Testis (tissue), 3 donors: Measurements from ENCODE around the gene TTF2. TPM values are rescaled to one million over a fixed set of nuclear protein-coding genes. Genes with fewer than 3 reads are reported as not detected.

Source experiments
- DNase-seq: peaks from one replicate; pipeline ENCODE4 v3.0.0-alpha.2; 2019
- H3K27ac ChIP-seq, 2 donors: fragments of 200-600 bp; sonication (generic); one replicate each; pipeline ENCODE4 v1.5.1; 2019
- H3K27me3 ChIP-seq: fragments of 200-600 bp; sonication (generic); one replicate; pipeline ENCODE4 v1.5.1; 2019
- H3K36me3 ChIP-seq: fragments of 200-600 bp; sonication (generic); one replicate; pipeline ENCODE4 v1.5.1; 2017; ENCODE audit warnings: low read depth; ENCODE audit errors: missing control alignments
- H3K4me1 ChIP-seq: fragments of 200-600 bp; sonication (generic); one replicate; pipeline ENCODE4 v1.5.1; 2019
- H3K4me3 ChIP-seq, 2 donors: fragments of 200-600 bp; sonication (generic); one replicate each; pipeline ENCODE4 v1.5.1; 2017 to 2019
- H3K9me3 ChIP-seq: fragments of 200-600 bp; sonication (generic); one replicate; pipeline ENCODE4 v1.5.1; 2017
- POLR2A ChIP-seq: fragments of 450-650 bp; IDR thresholded peaks from one replicate; pipeline ENCODE4 v1.6.1; 2017; ENCODE audit warnings: antibody characterized with exemption, mild to moderate bottlenecking, moderate library complexity
- WGBS, 2 donors: methylation state at CpG; one replicate each; pipeline ENCODE4 v1.1.5; 2018; 5-methylcytosine and 5-hydroxymethylcytosine counted together
- intact Hi-C: fragments of 100-400 bp; cut with DNase I; formaldehyde crosslinking; loops from one replicate; pipeline ENCODE4 v1.15.1; 2023; ENCODE audit warnings: low total_unique reads
- polyA plus RNA-seq: library from polyadenylated mRNA; stranded (reverse); fragments of 350-450 nt; fragmentation: Illumina TruSeq; extraction: RNeasy Lipid Tissue Mini Kit (QIAGEN cat#74804); gene quantifications from one replicate; pipeline ENCODE4 v1.2.3, GENCODE V29; 2014; ENCODE audit warnings: low read depth, low replicate concordance; ENCODE audit not compliant: insufficient read depth
- total RNA-seq, 2 donors: library from RNA; depleted of rRNA; stranded (reverse); fragments of >200 nt; gene quantifications; one replicate each; pipeline ENCODE4 v1.2.3, GENCODE V29; 2016
- TF ChIP-seq, protein P1 (sequence below), 3 experiments: fragments of 450-650 bp in 2 of 3; fragments of 200-600 bp in 1 of 3; sonication (generic) in 1 of 3; IDR thresholded peaks; one replicate each; pipeline ENCODE4 v1.5.1; 2016 to 2019; ENCODE audit warnings: antibody characterized with exemption in 3 of 3, mild to moderate bottlenecking in 2 of 3, moderate library complexity in 1 of 3

TTF2 gene
- total and polyA plus RNA-seq, 3 donors from 2014 or later, result 20.2 to 26.5 (median 20.8) TPM

DNA sequence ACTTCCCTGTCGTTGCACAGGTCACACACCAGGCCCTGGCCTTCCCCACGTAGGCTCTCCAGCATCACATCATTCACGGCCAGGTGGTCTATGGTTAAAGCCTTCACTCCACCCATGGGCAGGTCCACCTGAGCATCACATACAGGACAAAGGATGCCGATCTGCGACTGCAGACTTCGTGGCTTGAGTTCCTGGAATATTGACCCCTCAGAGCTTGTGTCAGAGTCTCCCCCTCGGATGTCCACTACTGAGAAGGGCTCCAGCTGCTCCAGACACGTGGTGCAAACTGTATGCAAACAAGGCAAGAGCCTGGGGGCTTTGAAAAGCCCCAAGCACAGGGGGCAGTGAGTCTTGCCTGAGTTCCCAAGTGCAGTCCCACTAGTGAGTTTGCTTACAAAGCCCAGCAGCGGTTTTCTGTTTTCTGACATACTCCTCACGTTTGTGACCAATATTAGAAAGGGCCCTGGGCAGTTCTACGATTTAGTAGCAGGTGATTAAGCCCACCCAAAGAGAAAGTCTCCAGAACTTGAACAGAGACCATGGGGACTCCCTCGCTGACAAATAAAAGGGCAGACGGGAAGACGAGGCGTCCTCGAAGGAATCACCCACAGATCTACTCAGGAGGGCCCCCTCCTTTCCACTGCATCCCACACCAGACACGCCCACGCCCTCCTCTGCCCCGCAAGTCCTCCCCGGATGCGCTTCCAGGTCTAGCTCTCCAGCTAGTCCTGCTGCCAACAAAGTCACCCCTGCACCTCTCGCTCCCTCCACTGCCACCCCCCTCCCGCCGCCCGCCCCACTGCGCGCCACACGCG lies 60.9 kb downstream of the TTF2 start:
- peak overlapping the region; percentile 89 to 90 for H3K27ac ChIP-seq
- no peak for DNase-seq
- TF ChIP-seq POLR2A, result no peak
- TF ChIP-seq, protein P1, sequence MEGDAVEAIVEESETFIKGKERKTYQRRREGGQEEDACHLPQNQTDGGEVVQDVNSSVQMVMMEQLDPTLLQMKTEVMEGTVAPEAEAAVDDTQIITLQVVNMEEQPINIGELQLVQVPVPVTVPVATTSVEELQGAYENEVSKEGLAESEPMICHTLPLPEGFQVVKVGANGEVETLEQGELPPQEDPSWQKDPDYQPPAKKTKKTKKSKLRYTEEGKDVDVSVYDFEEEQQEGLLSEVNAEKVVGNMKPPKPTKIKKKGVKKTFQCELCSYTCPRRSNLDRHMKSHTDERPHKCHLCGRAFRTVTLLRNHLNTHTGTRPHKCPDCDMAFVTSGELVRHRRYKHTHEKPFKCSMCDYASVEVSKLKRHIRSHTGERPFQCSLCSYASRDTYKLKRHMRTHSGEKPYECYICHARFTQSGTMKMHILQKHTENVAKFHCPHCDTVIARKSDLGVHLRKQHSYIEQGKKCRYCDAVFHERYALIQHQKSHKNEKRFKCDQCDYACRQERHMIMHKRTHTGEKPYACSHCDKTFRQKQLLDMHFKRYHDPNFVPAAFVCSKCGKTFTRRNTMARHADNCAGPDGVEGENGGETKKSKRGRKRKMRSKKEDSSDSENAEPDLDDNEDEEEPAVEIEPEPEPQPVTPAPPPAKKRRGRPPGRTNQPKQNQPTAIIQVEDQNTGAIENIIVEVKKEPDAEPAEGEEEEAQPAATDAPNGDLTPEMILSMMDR (IDR thresholded peaks at IDR 0.05), result no peak
- no peaks in the 10 kb centered on the region for H3K36me3 ChIP-seq
- peak overlapping the region; percentile 68 to 78 for H3K4me3 ChIP-seq
- no peaks in the 10 kb centered on the region for H3K9me3 ChIP-seq
- peaks cover 5% of the 10 kb centered on the region for H3K4me1 ChIP-seq
- WGBS, 2 donors, result 14 to 34% methylated on average over 14 to 29 of the region's 29 CpGs
- intact Hi-C loops, result loop anchor here (10.0 kb wide), 1 partner anchor 56 kb away; the partner anchor contains the start of gene TTF2
- no peaks in the 10 kb centered on the region for H3K27me3 ChIP-seq

DNA sequence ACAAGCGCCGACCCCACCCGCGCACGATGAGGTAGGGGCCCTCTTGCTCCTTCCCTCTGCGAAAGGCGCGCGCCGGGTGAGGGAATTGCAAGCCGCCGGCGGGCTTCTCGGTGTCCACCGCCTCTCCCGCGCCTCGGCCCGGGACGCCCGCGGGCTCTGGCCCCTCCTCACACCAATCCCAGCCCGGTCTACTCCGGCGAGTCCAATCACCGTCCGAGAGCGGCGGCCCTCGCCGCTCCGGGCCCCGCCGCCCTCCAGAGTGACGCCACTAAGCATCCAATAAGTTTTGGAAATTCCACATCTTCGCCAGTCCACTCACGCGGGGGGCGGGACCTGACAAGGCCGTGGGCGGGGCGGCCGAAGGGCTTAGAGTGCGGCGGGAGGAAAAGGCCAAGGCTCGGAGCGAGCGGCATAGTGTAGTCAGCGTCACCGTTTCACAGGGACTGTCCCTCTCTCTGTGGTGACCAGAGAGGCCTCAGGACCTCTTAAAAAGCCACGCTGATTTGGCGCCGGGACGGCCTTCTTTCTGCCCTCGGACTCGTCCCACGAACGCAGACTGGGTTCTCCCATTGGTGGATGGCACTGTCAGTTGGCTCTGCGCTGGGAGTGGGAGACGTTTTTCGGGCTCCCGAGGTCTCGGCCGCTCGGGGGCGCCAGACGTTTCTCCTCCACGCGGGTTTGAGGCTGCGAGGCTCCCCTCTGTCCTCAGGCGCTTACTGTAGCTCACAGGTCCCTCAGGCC lies 61.6 kb downstream of the TTF2 start, which contains the start of gene TRIM45:
TRIM45 (minus strand) TSS at position 161 of the 741 bp plus-strand sequence. CDS start 548 bp downstream, outside the sequence.
- Histone ChIP-seq H3K9me3 (no peaks in the 10 kb centered on the region), H3K4me3 (peak within 1 kb of the TSS; percentile 68 to 78), H3K27me3 (no peaks in the 10 kb centered on the region), H3K27ac (peak within 1 kb of the TSS; percentile 89 to 90), H3K36me3 (no peaks in the 10 kb centered on the region), H3K4me1 (peaks cover 5% of the 10 kb centered on the region)
- WGBS, 2 donors, result 0 to 2% methylated on average over 24 to 60 of the region's 71 CpGs
- intact Hi-C loops, result loop anchor here (10.0 kb wide), 1 partner anchor 57 kb away; the partner anchor contains the start of gene TTF2
- no peak for TF ChIP-seq POLR2A
- TF ChIP-seq, protein P1 (IDR thresholded peaks at IDR 0.05), result peak; percentile 55 to 71 (median 65)
- DNase-seq, result peak; percentile 98

DNA sequence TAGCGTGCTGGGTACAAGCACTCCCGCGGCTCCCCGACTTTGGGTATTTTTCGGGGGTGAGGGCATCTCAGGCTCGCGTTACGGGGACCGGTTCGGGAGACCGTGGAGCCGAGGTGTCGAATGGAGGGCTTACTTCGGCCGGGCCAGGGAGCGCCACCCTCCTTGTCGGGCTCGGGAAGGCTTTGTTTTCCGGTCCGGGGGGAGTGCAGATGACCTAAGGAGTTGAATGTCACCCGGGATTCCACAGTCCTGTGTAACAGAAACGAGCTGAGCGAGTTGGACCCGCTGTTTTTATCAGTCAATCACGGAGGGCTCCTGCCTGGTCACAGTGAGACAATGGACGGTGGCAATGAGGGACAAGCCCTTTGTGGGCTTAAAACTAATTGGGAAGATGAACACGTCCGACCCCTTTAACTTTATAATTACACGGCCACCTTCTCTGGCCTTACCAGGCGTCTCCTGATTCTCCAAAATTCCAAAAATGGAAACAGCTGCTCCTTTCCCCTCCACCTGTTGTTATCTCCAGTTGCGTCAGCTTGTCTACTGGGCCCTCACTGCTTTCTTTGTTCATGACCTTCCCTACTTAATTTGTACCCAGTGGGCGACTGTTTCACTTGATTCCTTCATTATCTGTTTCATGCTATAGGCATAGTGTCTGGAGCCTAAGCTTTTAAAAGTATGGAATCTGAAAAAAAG lies 62.4 kb downstream of the TTF2 start:
- WGBS, 2 donors, result 21 to 45% methylated on average over 11 to 32 of the region's 32 CpGs
- intact Hi-C loops, result loop anchor here (10.0 kb wide), 1 partner anchor 58 kb away; the partner anchor contains the start of gene TTF2
- peak overlapping the region; percentile 68 to 78 for H3K4me3 ChIP-seq

DNA sequence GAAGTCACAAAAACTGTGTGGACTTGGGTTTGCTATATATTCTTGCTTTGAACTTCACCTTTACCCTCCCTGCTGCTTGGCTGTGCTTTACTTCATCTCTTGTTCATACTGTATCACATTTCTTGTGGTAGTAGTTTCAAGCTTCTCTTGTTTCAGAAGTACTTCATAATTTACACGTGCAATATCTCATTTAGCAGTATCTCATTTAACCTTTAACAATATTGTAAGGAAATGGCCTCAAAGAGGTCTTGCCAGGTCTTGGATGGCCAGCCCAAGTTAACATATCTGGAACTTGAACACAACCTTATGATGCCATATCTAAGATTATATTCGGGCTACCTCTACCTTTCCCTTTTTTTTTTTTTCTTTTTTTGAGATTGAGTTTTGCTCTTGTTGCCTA lies 63.1 kb downstream of the TTF2 start:
- 64 to 69% methylated on average over 2 of the region's 2 CpGs for WGBS, 2 donors
- H3K4me3 ChIP-seq, result no peak overlapping the region
- H3K36me3 ChIP-seq, result no peaks in the 10 kb centered on the region
- no peak for TF ChIP-seq POLR2A
- TF ChIP-seq, protein P1 (IDR thresholded peaks at IDR 0.05), result no peak
- H3K27me3 ChIP-seq, result no peaks in the 10 kb centered on the region
- intact Hi-C loops, result loop anchor here (10.0 kb wide), 1 partner anchor 58 kb away; the partner anchor contains the start of gene TTF2
- H3K9me3 ChIP-seq, result no peaks in the 10 kb centered on the region
- H3K27ac ChIP-seq, result no peak overlapping the region
- H3K4me1 ChIP-seq, result peaks cover 5% of the 10 kb centered on the region
- no peak for DNase-seq

More for the DNA sequence above, 62.4 kb downstream of the TTF2 start:
- Histone ChIP-seq H3K4me1 (peaks cover 5% of the 10 kb centered on the region), H3K27ac (peak overlapping the region; percentile 89 to 90), H3K9me3 (no peaks in the 10 kb centered on the region), H3K27me3 (no peaks in the 10 kb centered on the region), H3K36me3 (no peaks in the 10 kb centered on the region)
- TF ChIP-seq POLR2A, result no peak
- TF ChIP-seq, protein P1 (IDR thresholded peaks at IDR 0.05), result peak in 1 of 3 experiments; percentile 8
- DNase-seq, result no peak
